ENCODE data around the gene LSM6.

LSM6 gene

GRCh38 chr4:146148021-146148420, 27.5 kb upstream of the LSM6 start (continued):
- TF ChIP-seq TCF4 (CRISPR knock-in tag; IDR thresholded peaks at IDR 0.05; ENCODE audit: borderline replicate concordance) (no peak), ZNF8 (CRISPR knock-in tag; IDR thresholded peaks at IDR 0.05) (no peak), OSR1 (CRISPR knock-in tag; IDR thresholded peaks at IDR 0.05) (no peak), CSDC2 (CRISPR knock-in tag; IDR thresholded peaks at IDR 0.05) (no peak)

- no peak for TF ChIP-seq ZFP3 (CRISPR knock-in tag; IDR thresholded peaks at IDR 0.05)
- TF ChIP-seq ISL1 (CRISPR knock-in tag; IDR thresholded peaks at IDR 0.05), result peak; percentile 54; the same call in 1 of the 2 replicates
- no peak for ATAC-seq
Observed at GRCh38 chr4:146154057-146154456, 21.5 kb upstream of the LSM6 start.

- no peak for ATAC-seq
- TF ChIP-seq CSDC2 (CRISPR knock-in tag; IDR thresholded peaks at IDR 0.05), result no peak
- no peak for TF ChIP-seq PPARA (CRISPR knock-in tag; IDR thresholded peaks at IDR 0.05; ENCODE audit: borderline replicate concordance)
- no peak for TF ChIP-seq CSRNP3 (CRISPR knock-in tag; IDR thresholded peaks at IDR 0.05)
- TF ChIP-seq TSHZ2 (CRISPR knock-in tag; IDR thresholded peaks at IDR 0.05), result no peak
- TF ChIP-seq ZFP3 (CRISPR knock-in tag; IDR thresholded peaks at IDR 0.05), result no peak
- no peak for TF ChIP-seq ZFP30 (CRISPR knock-in tag; IDR thresholded peaks at IDR 0.05)
- TF ChIP-seq PATZ1 (CRISPR knock-in tag; IDR thresholded peaks at IDR 0.05; ENCODE audit: borderline replicate concordance), result no peak
- TF ChIP-seq ZNF565 (CRISPR knock-in tag; conservative IDR thresholded peaks at IDR 0.05; ENCODE audit: low read depth), result no peak
- TF ChIP-seq ZNF70 (CRISPR knock-in tag; IDR thresholded peaks at IDR 0.05), result no peak
- no peak for TF ChIP-seq ESRRG (CRISPR knock-in tag; IDR thresholded peaks at IDR 0.05)
- TF ChIP-seq RARB (CRISPR knock-in tag; IDR thresholded peaks at IDR 0.05), result no peak
- TF ChIP-seq CREB5 (CRISPR knock-in tag; IDR thresholded peaks at IDR 0.05; ENCODE audit: low read depth), result no peak
- TF ChIP-seq POU6F1 (CRISPR knock-in tag; IDR thresholded peaks at IDR 0.05; ENCODE audit: borderline replicate concordance, low read depth), result no peak
Observed at GRCh38 chr4:146155152-146155724, 20.3 kb upstream of the LSM6 start.

- TF ChIP-seq GLIS3 (CRISPR knock-in tag; IDR thresholded peaks at IDR 0.05) (no peak), TSHZ2 (CRISPR knock-in tag; IDR thresholded peaks at IDR 0.05) (no peak), ZFP30 (CRISPR knock-in tag; IDR thresholded peaks at IDR 0.05) (no peak), PATZ1 (CRISPR knock-in tag; IDR thresholded peaks at IDR 0.05; ENCODE audit: borderline replicate concordance) (no peak), ZFP3 (CRISPR knock-in tag; IDR thresholded peaks at IDR 0.05) (no peak), POU6F1 (CRISPR knock-in tag; IDR thresholded peaks at IDR 0.05; ENCODE audit: borderline replicate concordance, low read depth) (no peak), ESRRG (CRISPR knock-in tag; IDR thresholded peaks at IDR 0.05) (no peak)
- no peak for ATAC-seq
Observed at GRCh38 chr4:146158036-146158745, 17.3 kb upstream of the LSM6 start.
